Osteoblast (primary cell): ENCODE measurements around the gene PHACTR1. TPM values are rescaled to one million over a fixed set of nuclear protein-coding genes. Genes with fewer than 3 reads are reported as not detected.

Experiments used
- DNase-seq: peaks from one replicate; pipeline ENCODE4 v3.0.0; 2011; ENCODE audit warnings: low spot score, mixed read lengths; ENCODE audit not compliant: insufficient read length; ENCODE audit errors: missing footprints
- H2AFZ ChIP-seq: 2 replicates; pipeline ENCODE4 v1.6.0; 2011; ENCODE audit warnings: mild to moderate bottlenecking, low read length
- H3K27ac ChIP-seq: 2 replicates; pipeline ENCODE4 v1.5.1; 2011; ENCODE audit warnings: mild to moderate bottlenecking, low read depth, low read length, moderate library complexity
- H3K27me3 ChIP-seq: 2 replicates; pipeline ENCODE4 v1.6.0; 2012; ENCODE audit warnings: mild to moderate bottlenecking, control low read depth, inconsistent platforms, low read length, moderate library complexity; ENCODE audit not compliant: insufficient read depth
- H3K36me3 ChIP-seq: 2 replicates; pipeline ENCODE4 v1.5.1; 2011; ENCODE audit warnings: mild to moderate bottlenecking, low read length, control low read depth, moderate library complexity; ENCODE audit not compliant: insufficient read depth
- H3K4me1 ChIP-seq: 2 replicates; pipeline ENCODE4 v1.5.1; 2011; ENCODE audit warnings: mild to moderate bottlenecking, low read length, control low read depth, moderate library complexity; ENCODE audit not compliant: insufficient read depth
- H3K4me2 ChIP-seq: 2 replicates; pipeline ENCODE4 v1.6.0; 2011; ENCODE audit warnings: mild to moderate bottlenecking, low read length; ENCODE audit not compliant: insufficient read depth
- H3K4me3 ChIP-seq: fragments of 200-600 bp; sonication (generic); 3 replicates; pipeline ENCODE4 v1.5.1; 2012; ENCODE audit warnings: mild to moderate bottlenecking, low read length, inconsistent platforms; ENCODE audit not compliant: insufficient read depth
- H3K79me2 ChIP-seq: 2 replicates; pipeline ENCODE4 v1.6.0; 2012; ENCODE audit warnings: mild to moderate bottlenecking, low read length, control low read depth, inconsistent platforms; ENCODE audit not compliant: insufficient read depth
- H3K9me3 ChIP-seq: 2 replicates; pipeline ENCODE4 v1.5.1; 2011; ENCODE audit warnings: low read depth, low read length, control low read depth
- H4K20me1 ChIP-seq: 2 replicates; pipeline ENCODE4 v1.6.0; 2012; ENCODE audit warnings: mild to moderate bottlenecking, low read length, control low read depth; ENCODE audit not compliant: insufficient read depth
- CTCF ChIP-seq: IDR thresholded peaks from 2 replicates; pipeline ENCODE4 v1.5.1; 2011; ENCODE audit warnings: mild to moderate bottlenecking, low read depth, low read length, moderate library complexity; ENCODE audit errors: extremely low read depth
- total RNA-seq: library from RNA; depleted of rRNA; stranded (reverse); fragments of >200 nt; gene quantifications from 2 replicates; pipeline ENCODE4 v1.2.3, GENCODE V29; 2012

The PHACTR1 gene
- total RNA-seq, 1 donor = 0.36 TPM

- Histone ChIP-seq H2AFZ (no peak overlapping the region), H3K36me3 (no peaks in the 10 kb centered on the region), H4K20me1 (no peaks in the 10 kb centered on the region), H3K79me2 (no peaks in the 10 kb centered on the region), H3K9me3 (no peaks in the 10 kb centered on the region), H3K27me3 (no peaks in the 10 kb centered on the region), H3K27ac (no peak overlapping the region), H3K4me3 (no peak overlapping the region), H3K4me1 (no peaks in the 10 kb centered on the region), H3K4me2 (no peak overlapping the region)
- no peak for DNase-seq
- TF ChIP-seq CTCF = no peak
Observed at GRCh38 chr6:12806796-12807195, 90.2 kb downstream of the PHACTR1 start.

- Histone ChIP-seq H3K27ac (no peak overlapping the region), H2AFZ (no peak overlapping the region), H3K4me2 (no peak overlapping the region), H4K20me1 (no peaks in the 10 kb centered on the region), H3K36me3 (no peaks in the 10 kb centered on the region), H3K4me1 (no peaks in the 10 kb centered on the region), H3K27me3 (no peaks in the 10 kb centered on the region), H3K79me2 (no peaks in the 10 kb centered on the region), H3K9me3 (no peaks in the 10 kb centered on the region), H3K4me3 (no peak overlapping the region)
- TF ChIP-seq CTCF = no peak
- DNase-seq = no peak
Observed at GRCh38 chr6:12811519-12811918, 95.0 kb downstream of the PHACTR1 start.

- no peaks in the 10 kb centered on the region for H3K4me1 ChIP-seq
- no peak overlapping the region for H2AFZ ChIP-seq
- no peaks in the 10 kb centered on the region for H3K9me3 ChIP-seq
- H4K20me1 ChIP-seq = no peaks in the 10 kb centered on the region
- no peak overlapping the region for H3K27ac ChIP-seq
- no peaks in the 10 kb centered on the region for H3K79me2 ChIP-seq
- no peak for DNase-seq
- no peaks in the 10 kb centered on the region for H3K27me3 ChIP-seq
- no peak overlapping the region for H3K4me3 ChIP-seq
- H3K4me2 ChIP-seq = no peak overlapping the region
- TF ChIP-seq CTCF = no peak
- no peaks in the 10 kb centered on the region for H3K36me3 ChIP-seq
Observed at GRCh38 chr6:12813321-12813720, 96.8 kb downstream of the PHACTR1 start.

- H3K36me3 ChIP-seq = no peaks in the 10 kb centered on the region
- H3K4me1 ChIP-seq = no peaks in the 10 kb centered on the region
- no peaks in the 10 kb centered on the region for H3K79me2 ChIP-seq
- no peak overlapping the region for H3K4me2 ChIP-seq
- no peak for DNase-seq
- H3K9me3 ChIP-seq = no peaks in the 10 kb centered on the region
- no peaks in the 10 kb centered on the region for H3K27me3 ChIP-seq
- TF ChIP-seq CTCF = no peak
- no peak overlapping the region for H2AFZ ChIP-seq
- no peak overlapping the region for H3K4me3 ChIP-seq
- no peaks in the 10 kb centered on the region for H4K20me1 ChIP-seq
- no peak overlapping the region for H3K27ac ChIP-seq
Observed at GRCh38 chr6:12814015-12814414, 97.4 kb downstream of the PHACTR1 start.
